Stimulated activated naive CD4-positive, alpha-beta T cell (primary cell): ENCODE results near the gene EZR.

Experiments
- DNase-seq, 6 experiments: peaks; one replicate each; lab custom pipeline; 2025; lab: John Stamatoyannopoulos, UW

The EZR gene

GRCh38 chr6:158775832-158776231 lies 43.3 kb downstream of the EZR start:
- DNase-seq = no peak

- DNase-seq = no peak
These were observed 44.3 kb downstream of the EZR start for GRCh38 chr6:158774717-158775449.

- DNase-seq = no peak
These were observed 45.4 kb downstream of the EZR start for GRCh38 chr6:158773581-158774449.

GRCh38 chr6:158772851-158773371 lies 46.3 kb downstream of the EZR start:
- no peak for DNase-seq

- no peak for DNase-seq
These were observed 47.0 kb downstream of the EZR start for GRCh38 chr6:158772172-158772571.

GRCh38 chr6:158771399-158772152 lies 47.6 kb downstream of the EZR start:
- no peak for DNase-seq

GRCh38 chr6:158770533-158771330 lies 48.4 kb downstream of the EZR start:
- no peak for DNase-seq

GRCh38 chr6:158769771-158770432 lies 49.3 kb downstream of the EZR start:
- DNase-seq = no peak

- DNase-seq = no peak
These were observed 49.9 kb downstream of the EZR start for GRCh38 chr6:158769234-158769770.

- DNase-seq = no peak
These were observed 50.7 kb downstream of the EZR start for GRCh38 chr6:158768436-158768835.

- no peak for DNase-seq
These were observed 51.5 kb downstream of the EZR start for GRCh38 chr6:158767709-158768108.

GRCh38 chr6:158766621-158767455 lies 52.3 kb downstream of the EZR start:
- no peak for DNase-seq

GRCh38 chr6:158765499-158766068 lies 53.6 kb downstream of the EZR start:
- no peak for DNase-seq

- no peak for DNase-seq
These were observed 54.2 kb downstream of the EZR start for GRCh38 chr6:158764926-158765325.

GRCh38 chr6:158764183-158764849 lies 54.9 kb downstream of the EZR start:
- no peak for DNase-seq

- DNase-seq = no peak
These were observed 55.6 kb downstream of the EZR start for GRCh38 chr6:158763434-158764182.

GRCh38 chr6:158762787-158763433 lies 56.3 kb downstream of the EZR start:
- no peak for DNase-seq

GRCh38 chr6:158761746-158762145 lies 57.4 kb downstream of the EZR start:
- DNase-seq = no peak
